ENCODE measurements around the gene TRERF1.

Gene TRERF1

GRCh38 chr6:42304053-42304712 is 147.5 kb downstream of the TRERF1 start:
- DNase-seq (ENCODE audit: low read depth in 2 of 2) = no peak

- no peak for DNase-seq (ENCODE audit: low read depth in 2 of 2)
Measured at GRCh38 chr6:42302411-42302810, 149.3 kb downstream of the TRERF1 start.

GRCh38 chr6:42301986-42302385 is 149.7 kb downstream of the TRERF1 start:
- no peak for DNase-seq (ENCODE audit: low read depth in 2 of 2)

- DNase-seq (ENCODE audit: low read depth in 2 of 2) = no peak
Measured at GRCh38 chr6:42300701-42301100, 151.0 kb downstream of the TRERF1 start.

GRCh38 chr6:42300185-42300584 is 151.5 kb downstream of the TRERF1 start:
- DNase-seq (ENCODE audit: low read depth in 2 of 2) = no peak

DNA sequence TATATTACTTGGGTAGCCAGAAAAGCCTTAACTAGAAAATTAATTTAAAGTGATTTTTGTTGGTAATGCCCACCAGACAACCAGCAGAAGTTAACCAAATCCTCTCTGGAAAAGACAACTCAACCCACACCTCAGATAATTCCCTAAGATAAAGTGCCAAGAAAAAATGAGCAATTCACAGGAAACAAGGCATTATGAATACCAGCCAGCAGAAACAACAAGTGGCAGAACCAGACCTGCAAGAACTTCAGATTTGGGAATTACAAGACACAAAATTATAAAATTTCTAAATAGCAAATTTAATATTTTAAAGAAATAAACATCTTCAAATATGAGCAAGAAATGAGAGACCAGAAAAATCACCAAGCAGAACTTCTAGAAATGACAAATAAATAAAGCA is 154.1 kb downstream of the TRERF1 start:
- no peak for DNase-seq (ENCODE audit: low read depth in 2 of 2)

- no peak for DNase-seq (ENCODE audit: low read depth in 2 of 2)
Measured at GRCh38 chr6:42296614-42297013, 155.1 kb downstream of the TRERF1 start.

DNA sequence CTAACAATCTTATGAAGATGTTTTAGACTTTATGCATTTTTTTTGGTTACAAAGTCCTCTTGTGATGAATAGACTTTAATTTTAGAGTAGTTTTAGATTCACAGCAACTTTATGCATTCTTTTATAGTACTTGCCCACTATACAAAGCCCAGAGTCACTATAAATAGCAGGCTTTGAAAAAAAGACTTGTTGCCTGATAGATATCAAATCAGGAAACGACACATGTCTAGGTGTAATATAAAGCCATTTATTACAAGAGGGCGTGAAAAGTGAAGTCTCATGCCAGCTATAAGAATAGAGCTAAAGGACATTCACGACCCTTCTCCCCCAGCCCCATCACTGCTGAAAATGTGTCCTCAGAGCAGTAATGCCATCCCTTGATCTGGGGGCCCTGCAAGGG is 156.0 kb downstream of the TRERF1 start:
- no peak for DNase-seq (ENCODE audit: low read depth in 2 of 2)

DNA sequence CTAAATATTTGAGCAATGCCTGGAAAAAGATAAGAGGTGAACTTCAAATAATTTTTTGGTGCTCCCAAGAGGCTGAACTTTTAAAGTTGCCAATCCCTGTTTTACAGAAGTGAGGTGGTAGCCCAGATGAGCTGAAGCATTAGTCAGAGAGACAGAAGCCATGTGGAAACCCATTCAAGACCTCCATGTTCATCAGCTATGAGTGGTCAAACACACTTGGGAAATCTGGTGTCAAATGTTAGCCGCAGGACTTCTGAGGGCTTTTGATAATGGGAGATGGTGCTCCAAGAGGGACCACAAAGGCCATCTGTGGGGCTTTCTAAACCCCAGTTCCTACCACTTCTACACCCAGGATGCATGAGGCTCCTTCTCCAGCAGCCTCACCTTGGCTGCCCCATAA is 156.5 kb downstream of the TRERF1 start:
- no peak for DNase-seq (ENCODE audit: low read depth in 2 of 2)

DNA sequence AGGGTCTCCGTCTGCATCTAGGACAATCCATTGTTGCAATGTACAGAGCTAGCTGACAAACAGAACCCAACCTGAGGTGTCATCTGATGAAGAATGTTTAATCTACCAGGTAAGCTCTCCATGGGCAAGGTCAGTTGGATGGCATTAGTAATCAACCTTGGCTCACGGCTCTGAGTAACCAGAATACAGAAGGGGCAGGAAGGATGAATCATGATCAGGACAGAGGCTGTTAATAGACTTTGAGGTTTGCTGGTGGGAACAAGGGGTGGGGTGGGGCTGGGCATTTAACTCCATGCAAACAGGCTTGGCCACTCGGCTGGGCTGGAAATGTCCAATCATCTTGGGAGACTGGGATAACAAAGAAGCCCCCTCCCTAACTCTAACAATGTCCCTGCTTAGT is 157.0 kb downstream of the TRERF1 start:
- no peak for DNase-seq (ENCODE audit: low read depth in 2 of 2)

GRCh38 chr6:42293386-42293977 is 158.2 kb downstream of the TRERF1 start:
- no peak for DNase-seq (ENCODE audit: low read depth in 2 of 2)

DNA sequence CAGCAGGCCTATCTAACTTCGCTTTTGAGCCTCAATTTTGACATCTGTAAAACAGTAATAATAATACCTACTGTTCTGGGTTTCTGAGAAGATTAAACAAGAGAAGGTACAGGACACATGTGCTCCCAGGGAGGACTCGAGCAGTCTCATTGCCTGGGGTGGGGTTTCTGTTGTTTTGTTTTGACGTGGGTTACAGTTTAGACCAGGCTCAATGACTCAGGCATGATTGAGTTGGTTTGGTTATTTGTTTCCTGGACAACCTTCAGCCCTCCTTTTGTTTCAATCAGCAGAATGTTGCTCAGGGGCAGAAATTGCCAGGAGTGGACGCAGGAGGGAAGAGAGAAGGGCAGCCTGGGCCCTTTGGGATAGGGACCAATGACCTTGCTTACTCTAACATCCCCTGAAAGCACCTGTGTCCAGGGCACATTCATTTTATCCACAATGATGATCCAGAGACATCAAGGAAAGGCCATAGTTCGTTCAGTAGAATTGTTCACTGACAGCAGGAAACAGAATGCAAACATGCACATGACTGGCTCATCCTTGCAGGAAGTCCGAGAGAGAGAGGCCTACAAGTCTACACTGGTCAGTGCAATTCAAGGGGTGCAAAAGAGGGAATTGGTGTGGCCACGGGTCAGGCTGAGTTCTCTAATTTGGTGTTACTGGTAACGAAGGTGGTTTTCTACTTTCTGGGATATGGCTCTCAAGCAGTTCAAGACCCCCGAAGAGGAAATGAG is 159.6 kb downstream of the TRERF1 start:
- no peak for DNase-seq (ENCODE audit: low read depth in 2 of 2)

DNA sequence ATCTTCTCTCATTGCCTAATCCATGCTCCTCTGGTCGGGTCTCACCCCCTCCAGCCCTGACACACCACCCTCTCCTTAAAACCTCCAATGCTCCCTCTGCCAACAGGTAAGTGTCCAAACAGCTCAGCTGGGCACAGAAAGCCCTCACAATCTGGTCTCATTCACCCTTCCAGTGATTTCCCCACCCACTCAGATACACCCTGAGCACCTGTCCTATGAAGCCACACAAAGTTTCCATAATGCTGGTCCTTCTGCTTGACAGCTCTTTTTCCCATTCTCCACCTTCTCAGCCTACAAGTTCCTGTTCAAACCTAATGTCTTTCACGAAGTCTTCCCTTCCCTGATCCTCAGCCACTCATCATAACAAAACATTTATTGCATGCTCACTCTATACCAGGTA is 164.0 kb downstream of the TRERF1 start:
- no peak for DNase-seq (ENCODE audit: low read depth in 2 of 2)

- DNase-seq (ENCODE audit: low read depth in 2 of 2) = no peak
Measured at GRCh38 chr6:42281570-42281969, 170.2 kb downstream of the TRERF1 start.

- DNase-seq (ENCODE audit: low read depth in 2 of 2) = no peak
Measured at GRCh38 chr6:42280966-42281533, 170.7 kb downstream of the TRERF1 start.

DNA sequence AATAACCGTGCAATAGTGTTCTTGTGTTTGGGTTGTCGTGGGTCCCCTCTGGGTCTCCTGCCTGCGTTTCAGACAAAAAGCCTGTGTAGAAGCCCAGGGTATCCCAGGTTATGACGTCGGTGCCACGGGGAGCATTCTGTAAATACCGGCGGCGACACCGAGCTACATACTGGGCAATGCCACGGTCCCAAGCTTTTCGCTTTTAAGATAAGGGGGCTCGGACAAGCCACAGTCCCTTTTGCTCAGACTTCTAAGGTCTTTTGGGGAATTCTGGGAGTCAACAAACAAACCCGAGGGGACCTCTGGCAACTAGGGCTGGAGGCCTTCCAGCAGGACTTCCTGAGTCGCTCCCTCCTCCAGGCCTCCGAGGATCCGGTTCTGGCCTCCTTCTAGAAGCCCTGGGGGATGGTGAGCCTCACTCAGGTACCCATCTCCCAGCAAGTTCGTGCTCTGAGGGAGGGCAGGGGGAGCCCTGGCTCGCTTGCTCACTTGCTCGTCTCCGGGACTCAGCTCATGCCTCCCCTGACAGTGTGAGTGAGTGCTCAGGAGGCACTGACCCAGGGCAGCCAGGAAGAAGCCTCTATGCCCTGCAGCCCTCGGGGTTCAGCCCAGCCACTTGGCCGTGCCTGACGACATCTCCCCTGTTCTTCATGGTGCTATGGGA is 171.6 kb downstream of the TRERF1 start:
- DNase-seq (ENCODE audit: low read depth in 2 of 2) = no peak

- no peak for DNase-seq (ENCODE audit: low read depth in 2 of 2)
Measured at GRCh38 chr6:42279144-42279781, 172.5 kb downstream of the TRERF1 start.

DNA sequence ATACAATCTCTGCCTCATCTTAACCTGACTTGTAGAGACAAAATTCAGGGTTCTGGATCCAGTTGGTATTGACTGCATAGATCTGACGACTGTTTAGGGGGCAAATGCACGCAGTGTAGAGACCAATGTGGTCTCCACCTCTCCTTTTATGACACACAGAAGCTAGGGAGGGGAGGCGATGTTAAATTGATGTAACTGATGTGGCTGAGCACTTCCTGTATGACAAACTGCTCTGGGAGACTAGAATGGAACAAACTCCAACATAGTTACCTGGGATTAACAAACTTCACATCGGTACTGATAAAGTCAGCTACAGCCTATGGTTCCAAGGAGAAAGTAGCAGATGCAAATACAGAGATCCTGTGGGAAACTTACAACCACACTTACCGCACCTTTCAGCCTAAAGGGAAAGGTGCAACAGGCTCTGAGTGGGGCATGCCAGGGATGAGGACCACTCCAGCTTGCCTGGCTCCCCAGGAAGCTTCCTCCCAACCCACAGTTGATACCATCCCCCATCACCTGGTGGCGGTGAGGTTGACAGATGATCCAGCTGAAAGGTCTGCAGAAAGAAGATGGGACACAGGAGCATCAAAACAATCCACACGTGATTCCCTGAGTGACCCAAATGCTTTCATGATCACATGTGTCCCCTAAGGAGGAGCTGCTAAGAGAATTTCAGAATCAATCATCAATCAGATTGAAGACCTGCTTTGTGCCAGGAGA is 173.4 kb downstream of the TRERF1 start:
- no peak for DNase-seq (ENCODE audit: low read depth in 2 of 2)

DNA sequence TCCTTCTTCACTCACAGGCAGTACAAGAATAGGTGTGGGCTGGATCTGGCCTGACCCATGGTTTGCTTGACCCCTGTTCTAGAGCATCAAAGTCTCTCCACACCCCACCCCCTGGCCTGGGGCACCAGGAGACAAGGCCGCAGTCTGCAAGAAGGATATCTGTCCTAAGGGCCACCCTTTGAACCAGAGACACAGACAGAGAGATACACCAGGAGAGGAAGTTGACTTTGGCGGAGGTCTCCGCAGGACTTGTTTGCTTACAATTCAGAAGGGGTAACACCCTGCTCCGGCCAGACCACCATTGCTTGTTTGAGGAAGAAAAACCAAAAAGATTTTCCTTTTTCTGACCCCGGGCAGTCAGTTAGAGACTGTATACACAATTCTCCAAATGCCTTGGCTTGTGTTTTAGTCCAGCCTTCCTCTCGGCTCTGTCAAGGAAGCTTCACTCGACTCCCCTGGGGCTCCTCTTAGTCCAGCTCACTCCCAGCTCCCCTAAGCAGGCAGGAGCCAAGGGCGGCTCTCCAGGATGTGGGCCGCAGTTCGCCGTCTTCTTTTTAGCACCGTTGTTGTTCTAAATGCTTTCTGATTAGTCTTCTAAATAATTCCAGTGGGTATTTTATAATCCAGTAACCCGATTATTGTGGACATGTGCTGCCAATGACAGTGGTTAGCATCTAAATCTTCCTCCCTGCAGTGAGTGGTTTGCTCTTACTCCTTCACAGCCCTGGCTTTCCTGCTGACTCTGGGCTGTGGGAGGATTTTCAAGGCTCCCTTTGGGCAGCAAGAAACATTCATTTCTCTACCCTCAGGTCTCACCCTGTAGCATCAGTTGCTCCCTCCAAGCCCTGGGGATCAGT is 175.5 kb downstream of the TRERF1 start:
- DNase-seq (ENCODE audit: low read depth in 2 of 2) = no peak

- DNase-seq (ENCODE audit: low read depth in 2 of 2) = no peak
Measured at GRCh38 chr6:42275376-42276033, 176.2 kb downstream of the TRERF1 start.
